ENCODE measurements around the gene DOCK6.

- TF ChIP-seq CTCF (IDR thresholded peaks at IDR 0.05) = no peak
- no peak for TF ChIP-seq ZFX (IDR thresholded peaks at IDR 0.05; ENCODE audit: borderline replicate concordance)
These were observed 97.4 kb downstream of the DOCK6 start for GRCh38 chr19:11164879-11165406.

Data from 22Rv1 (cell line).